GM11168 (cell line): ENCODE data around the gene ITPRIPL2.

Source experiments
- in situ Hi-C: fragments of 300-500 bp; cut with MboI; formaldehyde crosslinking; loops from one replicate; pipeline ENCODE4 v1.12.0; 2022; ENCODE audit warnings: low sequenced_read_pairs; ENCODE audit not compliant: unreplicated experiment

The ITPRIPL2 gene

GRCh38 chr16:19138601-19139000 lies 24.8 kb downstream of the ITPRIPL2 start:
- in situ Hi-C loops = no loop called here

- in situ Hi-C loops = no loop called here
Measured at GRCh38 chr16:19139436-19140091, 25.8 kb downstream of the ITPRIPL2 start.

GRCh38 chr16:19140396-19140795 lies 26.6 kb downstream of the ITPRIPL2 start:
- in situ Hi-C loops = no loop called here

GRCh38 chr16:19142939-19143598 lies 29.3 kb downstream of the ITPRIPL2 start:
- in situ Hi-C loops = no loop called here

GRCh38 chr16:19143599-19143956 lies 29.8 kb downstream of the ITPRIPL2 start:
- in situ Hi-C loops = no loop called here

- in situ Hi-C loops = no loop called here
Measured at GRCh38 chr16:19145010-19145409, 31.2 kb downstream of the ITPRIPL2 start.

- in situ Hi-C loops = no loop called here
Measured at GRCh38 chr16:19147126-19147525, 33.4 kb downstream of the ITPRIPL2 start.

GRCh38 chr16:19147627-19148026 lies 33.9 kb downstream of the ITPRIPL2 start:
- in situ Hi-C loops = no loop called here

- in situ Hi-C loops = no loop called here
Measured at GRCh38 chr16:19148189-19148588, 34.4 kb downstream of the ITPRIPL2 start.

GRCh38 chr16:19151310-19151709 lies 37.5 kb downstream of the ITPRIPL2 start:
- in situ Hi-C loops = no loop called here

- in situ Hi-C loops = no loop called here
Measured at GRCh38 chr16:19152042-19152441, 38.3 kb downstream of the ITPRIPL2 start.

- in situ Hi-C loops = no loop called here
Measured at GRCh38 chr16:19153876-19154275, 40.1 kb downstream of the ITPRIPL2 start.

GRCh38 chr16:19162085-19162484 lies 48.3 kb downstream of the ITPRIPL2 start:
- in situ Hi-C loops = loop anchor here (10.0 kb wide), 1 partner anchor 67 kb away; no protein-coding TSS in a partner anchor

- in situ Hi-C loops = loop anchor here (10.0 kb wide), 1 partner anchor 68 kb away; no protein-coding TSS in a partner anchor
Measured at GRCh38 chr16:19163215-19163614, 49.5 kb downstream of the ITPRIPL2 start.

GRCh38 chr16:19164285-19164684 lies 50.5 kb downstream of the ITPRIPL2 start:
- in situ Hi-C loops = loop anchor here (10.0 kb wide), 1 partner anchor 69 kb away; no protein-coding TSS in a partner anchor

GRCh38 chr16:19165101-19165500 lies 51.3 kb downstream of the ITPRIPL2 start:
- in situ Hi-C loops = loop anchor here (10.0 kb wide), 1 partner anchor 70 kb away; no protein-coding TSS in a partner anchor

GRCh38 chr16:19166500-19166899 lies 52.7 kb downstream of the ITPRIPL2 start:
- in situ Hi-C loops = loop anchor here (10.0 kb wide), 1 partner anchor 72 kb away; no protein-coding TSS in a partner anchor

- in situ Hi-C loops = loop anchor here (10.0 kb wide), 1 partner anchor 73 kb away; no protein-coding TSS in a partner anchor
Measured at GRCh38 chr16:19167710-19168370, 54.1 kb downstream of the ITPRIPL2 start, which contains the start of gene SYT17. Gene SYT17, plus strand, starts transcription at chr16:19168240. Its CDS starts 407 bp downstream, at chr16:19168647.

GRCh38 chr16:19168371-19169081 lies 54.8 kb downstream of the ITPRIPL2 start:
- in situ Hi-C loops = loop anchor here (10.0 kb wide), 1 partner anchor 74 kb away; no protein-coding TSS in a partner anchor

- in situ Hi-C loops = loop anchor here (10.0 kb wide), 1 partner anchor 74 kb away; no protein-coding TSS in a partner anchor
Measured at GRCh38 chr16:19169082-19169639, 55.4 kb downstream of the ITPRIPL2 start.
